HepG2 (cell line): Measurements from ENCODE around the gene AHSA1. TPM values are rescaled to one million over a fixed set of nuclear protein-coding genes. Genes with fewer than 3 reads are reported as not detected.

Experiments used
- AGO2 ChIP-seq: fragments of 200-400 bp; formaldehyde crosslinking; optimal IDR thresholded peaks from 2 replicates; pipeline ENCODE3; 2017; ENCODE audit warnings: mild to moderate bottlenecking, low read depth, low read length, moderate library complexity
- CHD2 ChIP-seq: IDR thresholded peaks from 2 replicates; pipeline ENCODE4 v1.6.1; 2011; ENCODE audit warnings: low read depth, low read length, improper control_type of control experiment
- GATAD2A ChIP-seq: IDR thresholded peaks from 2 replicates; pipeline ENCODE4 v1.6.1; 2016
- HDAC6 ChIP-seq: fragments of 200-600 bp; sonication (generic); IDR thresholded peaks from 2 replicates; pipeline ENCODE4 v1.7.0; 2017; ENCODE audit warnings: mild to moderate bottlenecking, antibody characterized with exemption, low read length, low read depth
- KLF15 ChIP-seq: sonication (generic); formaldehyde crosslinking; IDR thresholded peaks from 2 replicates; pipeline ENCODE4 v1.8.1; 2023; ENCODE audit warnings: borderline replicate concordance, mild to moderate bottlenecking, inconsistent platforms, missing genetic modification reagents, mixed read lengths
- MIER2 ChIP-seq: IDR thresholded peaks from 2 replicates; pipeline ENCODE4 v1.6.1; 2016; ENCODE audit warnings: missing biosample characterization, missing genetic modification reagents
- MZF1 ChIP-seq: sonication (generic); formaldehyde crosslinking; IDR thresholded peaks from 2 replicates; pipeline ENCODE4 v1.8.1; 2023; ENCODE audit warnings: mild to moderate bottlenecking, missing genetic modification reagents, borderline replicate concordance
- NR2F6 ChIP-seq, 2 experiments: IDR thresholded peaks; 2 replicates each; pipeline ENCODE4 v1.6.1; 2016; ENCODE audit warnings: antibody characterized with exemption in 1 of 2, mild to moderate bottlenecking in 1 of 2
- RARG ChIP-seq: sonication (generic); formaldehyde crosslinking; IDR thresholded peaks from 2 replicates; pipeline ENCODE4 v1.4.0; 2020; ENCODE audit warnings: low read depth, mild to moderate bottlenecking, missing genetic modification reagents
- RELA ChIP-seq: sonication (generic); formaldehyde crosslinking; IDR thresholded peaks from 2 replicates; pipeline ENCODE4 v1.4.0; 2020; ENCODE audit warnings: missing genetic modification reagents
- SIX4 ChIP-seq: sonication (generic); formaldehyde crosslinking; IDR thresholded peaks from 2 replicates; pipeline ENCODE4 v1.4.0; 2020; ENCODE audit warnings: missing genetic modification reagents
- ZBTB42 ChIP-seq: sonication (generic); formaldehyde crosslinking; IDR thresholded peaks from 2 replicates; pipeline ENCODE4 v1.5.0; 2020; ENCODE audit warnings: mild to moderate bottlenecking, missing genetic modification reagents
- ZNF333 ChIP-seq: sonication (generic); formaldehyde crosslinking; IDR thresholded peaks from 2 replicates; pipeline ENCODE4 v1.4.0; 2020; ENCODE audit warnings: mild to moderate bottlenecking, missing genetic modification reagents, borderline replicate concordance
- ZNF501 ChIP-seq: sonication (generic); formaldehyde crosslinking; IDR thresholded peaks from 2 replicates; pipeline ENCODE4 v1.5.1; 2020; ENCODE audit warnings: mild to moderate bottlenecking, moderate library complexity, missing genetic modification reagents
- ZNF510 ChIP-seq: sonication (generic); formaldehyde crosslinking; IDR thresholded peaks from 2 replicates; pipeline ENCODE4 v1.4.0; 2020; ENCODE audit warnings: low read depth, mild to moderate bottlenecking, missing genetic modification reagents
- ZNF605 ChIP-seq: sonication (generic); formaldehyde crosslinking; IDR thresholded peaks from 2 replicates; pipeline ENCODE4 v1.8.0; 2022; ENCODE audit warnings: mild to moderate bottlenecking, missing genetic modification reagents
- ZNF747 ChIP-seq: sonication (generic); formaldehyde crosslinking; IDR thresholded peaks from 2 replicates; pipeline ENCODE4 v1.8.1; 2023; ENCODE audit warnings: missing genetic modification reagents, mild to moderate bottlenecking, borderline replicate concordance
- ZNF782 ChIP-seq: sonication (generic); formaldehyde crosslinking; IDR thresholded peaks from 2 replicates; pipeline ENCODE4 v1.4.0; 2020; ENCODE audit warnings: missing genetic modification reagents, mild to moderate bottlenecking, borderline replicate concordance
- ZNF790 ChIP-seq: sonication (generic); formaldehyde crosslinking; IDR thresholded peaks from 2 replicates; pipeline ENCODE4 v1.8.0; 2022; ENCODE audit warnings: missing genetic modification reagents, mild to moderate bottlenecking, borderline replicate concordance
- polyA plus RNA-seq, 8 experiments: library from polyadenylated mRNA; depleted of rRNA in 3 of 8; stranded (reverse) in 7 of 8; unstranded in 1 of 8; fragments of >200 nt; fragmentation: Illumina TruSeq in 4 of 8; extraction: Trizol in 4 of 8; gene quantifications; 2 replicates each; pipeline versions ENCODE4 v1.2.1 to v1.2.3, GENCODE V29; 2011 to 2016; ENCODE audit warnings: low read depth in 4 of 8, missing spikeins in 1 of 8, mixed read lengths in 1 of 8; ENCODE audit not compliant: insufficient read depth in 1 of 8
- total RNA-seq, 5 experiments: library from RNA; depleted of rRNA; stranded (reverse); fragments of >200 nt; fragmentation: Illumina TruSeq; extraction: Trizol; gene quantifications; 2 replicates each; pipeline ENCODE4 v1.2.3, GENCODE V29; 2016; ENCODE audit warnings: low read depth in 1 of 5
- TF ChIP-seq, protein P1 (sequence below): sonication (generic); formaldehyde crosslinking; IDR thresholded peaks from 2 replicates; pipeline ENCODE4 v1.5.0; 2020; ENCODE audit warnings: missing genetic modification reagents
- TF ChIP-seq, protein P2 (sequence below): sonication (generic); formaldehyde crosslinking; IDR thresholded peaks from 2 replicates; pipeline ENCODE4 v1.4.0; 2020; ENCODE audit warnings: mild to moderate bottlenecking, missing genetic modification reagents
- TF ChIP-seq, protein P3 (sequence below): IDR thresholded peaks from 2 replicates; pipeline ENCODE4 v1.6.1; 2012; ENCODE audit warnings: inconsistent platforms
- TF ChIP-seq, protein P4 (sequence below): sonication (generic); formaldehyde crosslinking; IDR thresholded peaks from 2 replicates; pipeline ENCODE4 v1.5.1; 2020; ENCODE audit warnings: missing genetic modification reagents, mild to moderate bottlenecking, borderline replicate concordance
- TF ChIP-seq, protein P5 (sequence below): sonication (generic); formaldehyde crosslinking; IDR thresholded peaks from 2 replicates; pipeline ENCODE4 v1.5.0; 2020; ENCODE audit warnings: mild to moderate bottlenecking, missing genetic modification reagents

AHSA1 gene
- total and polyA plus RNA-seq, 2 of the 13 experiments (the other 11 are each of a cell fraction or from before 2014, with no cell fraction given): 113 to 241 TPM

DNA sequence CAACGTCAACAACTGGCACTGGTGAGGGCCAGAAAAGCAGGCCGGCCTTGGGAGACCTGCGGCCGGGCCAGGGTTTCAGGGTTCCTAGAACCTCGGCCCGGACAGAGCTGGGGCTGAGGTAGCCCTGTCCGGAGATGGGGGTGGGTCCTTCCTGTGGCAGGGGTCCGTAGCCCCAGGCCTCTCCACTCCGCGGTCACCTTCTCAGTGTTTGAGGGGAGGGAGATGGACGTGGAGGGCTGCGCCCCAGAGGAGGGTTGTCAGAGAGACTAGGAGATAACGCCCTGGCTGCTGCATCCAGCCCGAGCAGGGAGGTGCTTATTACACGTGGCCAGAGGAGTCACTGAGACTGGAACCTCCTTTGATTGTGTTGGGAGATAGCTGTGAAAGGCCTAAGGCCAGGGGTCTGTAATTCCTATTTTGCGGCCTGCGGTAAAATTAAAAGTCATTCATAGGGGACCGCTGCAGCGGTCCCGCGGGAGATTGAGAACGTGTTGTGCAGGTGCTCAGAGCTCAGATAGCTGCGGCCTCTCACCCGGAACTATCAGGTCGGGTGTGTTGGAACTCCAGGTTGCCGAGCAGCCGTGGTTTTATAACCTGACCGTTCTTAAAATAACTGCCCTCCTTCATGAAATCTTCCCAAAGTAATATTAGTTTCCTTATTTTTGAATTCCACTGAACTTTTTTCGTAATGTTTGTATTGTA lies 507 bp downstream of the AHSA1 start (continued):
- TF ChIP-seq, protein P1, sequence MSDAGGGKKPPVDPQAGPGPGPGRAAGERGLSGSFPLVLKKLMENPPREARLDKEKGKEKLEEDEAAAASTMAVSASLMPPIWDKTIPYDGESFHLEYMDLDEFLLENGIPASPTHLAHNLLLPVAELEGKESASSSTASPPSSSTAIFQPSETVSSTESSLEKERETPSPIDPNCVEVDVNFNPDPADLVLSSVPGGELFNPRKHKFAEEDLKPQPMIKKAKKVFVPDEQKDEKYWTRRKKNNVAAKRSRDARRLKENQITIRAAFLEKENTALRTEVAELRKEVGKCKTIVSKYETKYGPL (CRISPR knock-in tag): no peak
- TF ChIP-seq, protein P2, sequence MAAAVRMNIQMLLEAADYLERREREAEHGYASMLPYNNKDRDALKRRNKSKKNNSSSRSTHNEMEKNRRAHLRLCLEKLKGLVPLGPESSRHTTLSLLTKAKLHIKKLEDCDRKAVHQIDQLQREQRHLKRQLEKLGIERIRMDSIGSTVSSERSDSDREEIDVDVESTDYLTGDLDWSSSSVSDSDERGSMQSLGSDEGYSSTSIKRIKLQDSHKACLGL (CRISPR knock-in tag): peak; percentile 52; the same call in 1 of the 2 replicates
- TF ChIP-seq ZNF510 (CRISPR knock-in tag) (no peak), RARG (CRISPR knock-in tag) (no peak), SIX4 (CRISPR knock-in tag) (no peak), ZBTB42 (0 out of 2 replicates have a peak, but pooled peaks have one; percentile 37), GATAD2A (CRISPR knock-in tag) (no peak), ZNF790 (CRISPR knock-in tag) (0 out of 2 replicates have a peak, but pooled peaks have one; percentile 8), MZF1 (no peak), ZNF333 (peak; percentile 17; the same call in 1 of the 2 replicates), AGO2 (peak; percentile 73), MIER2 (CRISPR knock-in tag) (0 out of 2 replicates have a peak, but pooled peaks have one; percentile 10), KLF15 (CRISPR knock-in tag) (no peak), ZNF782 (no peak), CHD2 (no peak), NR2F6 (IDR thresholded peaks at IDR 0.05) (no peak), NR2F6 (CRISPR knock-in tag; IDR thresholded peaks at IDR 0.05) (no peak), ZNF501 (CRISPR knock-in tag) (no peak), HDAC6 (no peak), ZNF605 (CRISPR knock-in tag) (0 out of 2 replicates have a peak, but pooled peaks have one; percentile 33), ZNF747 (CRISPR knock-in tag) (peak; percentile 80; the same call in 1 of the 2 replicates), RELA (CRISPR knock-in tag) (0 out of 2 replicates have a peak, but pooled peaks have one; percentile 13)
- TF ChIP-seq, protein P3, sequence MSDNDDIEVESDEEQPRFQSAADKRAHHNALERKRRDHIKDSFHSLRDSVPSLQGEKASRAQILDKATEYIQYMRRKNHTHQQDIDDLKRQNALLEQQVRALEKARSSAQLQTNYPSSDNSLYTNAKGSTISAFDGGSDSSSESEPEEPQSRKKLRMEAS: peak; percentile 13
- TF ChIP-seq, protein P4, sequence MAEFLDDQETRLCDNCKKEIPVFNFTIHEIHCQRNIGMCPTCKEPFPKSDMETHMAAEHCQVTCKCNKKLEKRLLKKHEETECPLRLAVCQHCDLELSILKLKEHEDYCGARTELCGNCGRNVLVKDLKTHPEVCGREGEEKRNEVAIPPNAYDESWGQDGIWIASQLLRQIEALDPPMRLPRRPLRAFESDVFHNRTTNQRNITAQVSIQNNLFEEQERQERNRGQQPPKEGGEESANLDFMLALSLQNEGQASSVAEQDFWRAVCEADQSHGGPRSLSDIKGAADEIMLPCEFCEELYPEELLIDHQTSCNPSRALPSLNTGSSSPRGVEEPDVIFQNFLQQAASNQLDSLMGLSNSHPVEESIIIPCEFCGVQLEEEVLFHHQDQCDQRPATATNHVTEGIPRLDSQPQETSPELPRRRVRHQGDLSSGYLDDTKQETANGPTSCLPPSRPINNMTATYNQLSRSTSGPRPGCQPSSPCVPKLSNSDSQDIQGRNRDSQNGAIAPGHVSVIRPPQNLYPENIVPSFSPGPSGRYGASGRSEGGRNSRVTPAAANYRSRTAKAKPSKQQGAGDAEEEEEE (CRISPR knock-in tag): no peak
- TF ChIP-seq, protein P5, sequence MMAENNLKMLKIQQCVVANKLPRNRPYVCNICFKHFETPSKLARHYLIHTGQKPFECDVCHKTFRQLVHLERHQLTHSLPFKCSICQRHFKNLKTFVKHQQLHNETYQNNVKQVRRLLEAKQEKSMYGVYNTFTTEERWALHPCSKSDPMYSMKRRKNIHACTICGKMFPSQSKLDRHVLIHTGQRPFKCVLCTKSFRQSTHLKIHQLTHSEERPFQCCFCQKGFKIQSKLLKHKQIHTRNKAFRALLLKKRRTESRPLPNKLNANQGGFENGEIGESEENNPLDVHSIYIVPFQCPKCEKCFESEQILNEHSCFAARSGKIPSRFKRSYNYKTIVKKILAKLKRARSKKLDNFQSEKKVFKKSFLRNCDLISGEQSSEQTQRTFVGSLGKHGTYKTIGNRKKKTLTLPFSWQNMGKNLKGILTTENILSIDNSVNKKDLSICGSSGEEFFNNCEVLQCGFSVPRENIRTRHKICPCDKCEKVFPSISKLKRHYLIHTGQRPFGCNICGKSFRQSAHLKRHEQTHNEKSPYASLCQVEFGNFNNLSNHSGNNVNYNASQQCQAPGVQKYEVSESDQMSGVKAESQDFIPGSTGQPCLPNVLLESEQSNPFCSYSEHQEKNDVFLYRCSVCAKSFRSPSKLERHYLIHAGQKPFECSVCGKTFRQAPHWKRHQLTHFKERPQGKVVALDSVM: peak; percentile 67
